MCF 10A (cell line): ENCODE data around the gene GTF2IRD2. TPM values are rescaled to one million over a fixed set of nuclear protein-coding genes. Genes with fewer than 3 reads are reported as not detected.

Experiments used
- total RNA-seq: library from RNA; stranded (reverse); gene quantifications from 2 replicates; pipeline ENCODE4 v1.2.3, GENCODE V29; 2022

Gene GTF2IRD2
- total RNA-seq, 1 experiment from 2014 or later = 13.4 TPM

Other genes starting within 250 kb of the GTF2IRD2 start
- gene GTF2I, start 193.9 kb downstream of the GTF2IRD2 start, total RNA-seq = 130 and 152 TPM in 2 replicates
- gene NCF1, start 77.6 kb downstream of the GTF2IRD2 start, total RNA-seq = not detected in 2 replicates
- 2.2 and 2.6 TPM in 2 replicates for gene CASTOR2, start 113.1 kb upstream of the GTF2IRD2 start, total RNA-seq
- 36.9 and 43.5 TPM in 2 replicates for gene RCC1L, start 222.2 kb upstream of the GTF2IRD2 start, total RNA-seq
- 31.4 and 32.0 TPM in 2 replicates for gene GTF2IRD2B, start 241.0 kb upstream of the GTF2IRD2 start, total RNA-seq